Measurements from ENCODE around the gene RHBDL1.

RHBDL1 gene

GRCh38 chr16:643050-643368 is 32.5 kb upstream of the RHBDL1 start:
- no peak for DNase-seq (ENCODE audit: low read depth in 2 of 2)
- H3K4me3 ChIP-seq (replicated peaks in 1 of 2; ENCODE audit: low read depth in 2 of 2, low read length in 2 of 2), result peak overlapping the region; percentile 55 to 63
- TF ChIP-seq CTCF (IDR thresholded peaks at IDR 0.05; ENCODE audit: low read depth, low read length), result no peak

GRCh38 chr16:644556-644955 is 30.9 kb upstream of the RHBDL1 start:
- DNase-seq (ENCODE audit: low read depth in 2 of 2), result no peak
- no peak for TF ChIP-seq CTCF (IDR thresholded peaks at IDR 0.05; ENCODE audit: low read depth, low read length)
- no peak overlapping the region for H3K4me3 ChIP-seq (replicated peaks in 1 of 2; ENCODE audit: low read depth in 2 of 2, low read length in 2 of 2)

- no peak overlapping the region for H3K4me3 ChIP-seq (replicated peaks in 1 of 2; ENCODE audit: low read depth in 2 of 2, low read length in 2 of 2)
- DNase-seq (ENCODE audit: low read depth in 2 of 2), result no peak
- no peak for TF ChIP-seq CTCF (IDR thresholded peaks at IDR 0.05; ENCODE audit: low read depth, low read length)
These were observed 29.4 kb upstream of the RHBDL1 start for GRCh38 chr16:645852-646678.

- H3K4me3 ChIP-seq (replicated peaks in 1 of 2; ENCODE audit: low read depth in 2 of 2, low read length in 2 of 2), result no peak overlapping the region
- TF ChIP-seq CTCF (IDR thresholded peaks at IDR 0.05; ENCODE audit: low read depth, low read length), result no peak
These were observed 28.7 kb upstream of the RHBDL1 start for GRCh38 chr16:646679-647172.

GRCh38 chr16:647173-647902 is 28.1 kb upstream of the RHBDL1 start:
- no peak for TF ChIP-seq CTCF (IDR thresholded peaks at IDR 0.05; ENCODE audit: low read depth, low read length)
- no peak overlapping the region for H3K4me3 ChIP-seq (replicated peaks in 1 of 2; ENCODE audit: low read depth in 2 of 2, low read length in 2 of 2)

More at GRCh38 chr16:646679-647172, 28.7 kb upstream of the RHBDL1 start:
- no peak for DNase-seq (ENCODE audit: low read depth in 2 of 2)

GRCh38 chr16:648071-648780 is 27.2 kb upstream of the RHBDL1 start:
- H3K4me3 ChIP-seq (replicated peaks in 1 of 2; ENCODE audit: low read depth in 2 of 2, low read length in 2 of 2), result peak overlapping the region; percentile 52 to 68
- TF ChIP-seq CTCF (IDR thresholded peaks at IDR 0.05; ENCODE audit: low read depth, low read length), result peak; percentile 41
- peak; percentile 21 to 31 for DNase-seq (ENCODE audit: low read depth in 2 of 2)

More at GRCh38 chr16:647173-647902, 28.1 kb upstream of the RHBDL1 start:
- no peak for DNase-seq (ENCODE audit: low read depth in 2 of 2)
